GM19455 (cell line): ENCODE results near the gene RYR1.
A peak's percentile ranks its signal among the peaks of the same experiment; 100 is the strongest.

Source experiments
- ATAC-seq: cut with Tn5 transposase; IDR thresholded peaks from one replicate; pipeline ENCODE4 v1.9.1; 2021; ENCODE audit not compliant: unreplicated experiment

Gene RYR1

DNA sequence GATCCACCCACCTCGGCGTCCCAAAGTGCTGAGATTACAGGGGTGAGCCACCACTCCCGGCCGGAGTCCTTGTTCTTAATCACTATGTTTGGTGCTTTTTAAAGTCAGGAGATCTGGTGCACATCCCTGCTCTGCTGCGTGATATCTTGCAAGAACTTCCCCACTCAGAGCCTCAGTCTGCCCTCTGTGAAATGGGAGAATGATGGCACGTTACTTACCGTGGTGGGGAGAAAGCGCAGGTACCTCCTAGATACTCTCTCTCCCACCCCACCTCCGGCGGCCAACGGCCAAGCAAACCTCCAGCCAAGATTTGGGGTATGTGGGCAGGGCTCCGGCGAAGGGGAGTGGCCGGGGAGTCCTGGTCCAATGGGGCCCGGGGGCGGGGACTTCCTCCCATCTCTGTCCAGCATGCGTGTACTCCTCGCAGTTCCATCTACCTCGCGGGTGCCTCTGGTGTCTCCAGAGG is at the start of gene RYR1:
RYR1 (plus strand) TSS at position 424 of the 466 bp plus-strand sequence. CDS start 139 bp downstream, outside the sequence.
- no peak for ATAC-seq

DNA sequence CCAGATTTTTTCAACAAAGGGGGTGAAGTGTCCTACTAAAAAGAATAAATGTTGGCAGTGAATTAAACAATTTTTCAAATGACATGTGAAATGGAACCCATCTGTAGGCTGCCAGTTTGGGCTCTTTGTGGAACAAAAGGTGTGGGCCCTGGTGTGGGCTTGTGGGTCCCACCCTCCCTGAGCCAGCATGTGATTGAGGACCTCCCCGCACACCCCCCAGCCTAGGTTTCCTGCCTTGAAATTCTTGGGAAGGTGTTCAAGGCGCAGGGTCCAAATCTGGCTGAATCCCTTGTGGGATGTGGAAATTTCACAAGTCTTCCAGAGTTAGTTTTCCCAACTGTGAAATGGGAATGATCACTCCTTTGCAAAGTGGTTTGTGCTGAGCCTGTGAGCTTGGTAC is 49.7 kb upstream of the RYR1 start:
- no peak for ATAC-seq

DNA sequence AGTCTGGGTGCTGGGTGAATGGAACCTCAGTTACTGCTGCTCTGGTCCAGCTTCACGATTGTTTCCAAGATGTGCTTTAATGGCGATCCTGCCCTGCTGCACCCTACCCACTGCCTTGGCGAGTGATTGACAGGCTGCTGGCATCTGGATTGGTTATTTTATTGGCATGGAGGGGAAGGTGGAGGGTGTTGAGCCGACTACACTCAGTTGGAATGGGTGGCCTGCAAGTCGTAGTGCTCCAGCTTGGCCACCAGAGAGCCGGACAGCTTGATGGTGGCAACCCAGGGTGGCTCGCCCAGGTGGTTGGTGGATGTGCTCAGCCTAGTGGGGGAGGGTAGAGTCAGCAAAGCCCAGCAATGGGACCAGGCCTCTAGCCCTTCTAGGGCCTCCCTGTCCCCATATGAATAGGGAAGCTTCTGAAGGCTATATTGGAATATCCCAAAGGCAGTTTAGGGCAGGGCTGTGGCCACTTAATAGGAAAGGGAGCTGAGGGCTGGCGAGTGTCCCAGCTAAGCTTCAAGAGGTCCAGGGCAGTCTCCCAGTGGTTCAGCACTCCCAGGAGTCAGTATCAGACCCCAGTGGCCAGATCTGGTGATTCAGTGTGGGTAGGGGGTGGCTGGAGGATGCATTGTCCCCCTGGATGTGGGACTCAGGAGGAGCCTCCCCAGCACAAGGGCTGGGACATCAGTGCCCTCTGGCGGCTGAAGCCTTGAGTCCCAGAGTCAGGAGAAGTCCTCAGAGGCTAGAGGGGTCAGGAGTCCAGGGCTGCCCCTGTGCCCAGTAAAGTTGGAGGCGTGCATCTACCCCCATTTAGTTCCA is 49.1 kb upstream of the RYR1 start:
- ATAC-seq, result no peak

DNA sequence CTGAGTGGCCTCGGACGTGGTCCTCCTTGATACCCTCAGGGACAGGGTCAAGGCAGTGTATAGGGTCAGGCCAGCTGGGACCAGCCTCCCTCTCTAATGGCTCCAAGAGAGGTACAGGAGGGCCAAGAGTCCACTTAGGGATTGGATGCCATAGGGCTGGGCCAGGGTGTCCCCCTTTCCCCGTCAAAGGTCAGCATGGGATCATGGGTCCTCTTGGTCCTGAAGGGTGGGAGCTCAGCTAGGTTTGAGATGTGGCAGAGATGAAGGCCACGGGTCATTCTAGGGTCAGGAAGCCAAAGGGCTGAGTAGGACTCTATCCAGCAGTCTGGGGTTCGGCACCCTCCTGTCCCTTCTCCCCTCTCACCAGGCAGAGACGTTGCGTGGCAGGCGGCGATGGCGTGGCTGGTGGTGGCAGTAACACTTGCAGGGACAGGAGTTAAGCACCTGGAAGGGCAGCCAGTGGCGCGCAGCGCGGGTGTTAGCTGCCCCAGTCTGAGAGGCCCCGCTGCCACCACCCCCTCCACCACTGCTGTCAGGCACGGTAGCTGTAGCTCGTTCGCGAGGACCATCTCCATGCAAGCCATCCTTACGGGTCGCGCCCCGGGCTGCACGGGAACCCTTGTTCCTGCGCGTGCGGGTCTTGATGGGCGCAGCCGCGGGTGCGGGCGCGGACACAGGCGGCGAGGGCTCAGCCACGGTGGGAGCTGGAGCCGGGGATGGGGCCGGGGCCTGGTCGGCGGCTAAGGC is 48.3 kb upstream of the RYR1 start:
- no peak for ATAC-seq

DNA sequence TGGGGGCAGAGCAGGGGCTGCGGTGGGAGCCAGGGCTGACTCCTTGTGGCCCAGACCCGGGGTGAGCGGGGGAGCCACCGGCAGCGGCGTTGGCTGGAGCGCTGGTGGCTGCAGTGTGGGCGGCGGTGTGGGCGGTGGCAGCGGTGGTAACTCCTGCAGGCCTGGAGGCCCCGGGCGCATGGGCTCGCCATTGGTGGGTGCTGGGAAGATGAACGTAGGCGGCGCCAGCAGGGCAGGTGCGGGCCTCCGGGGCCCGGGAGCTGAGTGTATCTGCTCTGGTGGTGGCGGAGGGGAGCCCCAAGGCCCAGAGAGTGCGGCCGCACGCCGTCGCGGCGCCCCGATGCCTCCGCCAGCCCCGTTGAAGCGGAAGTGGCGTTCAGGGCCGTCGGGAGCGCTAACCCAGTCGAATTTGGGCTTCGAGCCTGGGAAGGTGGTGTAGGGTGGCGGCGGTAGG is 47.7 kb upstream of the RYR1 start:
- ATAC-seq, result no peak

DNA sequence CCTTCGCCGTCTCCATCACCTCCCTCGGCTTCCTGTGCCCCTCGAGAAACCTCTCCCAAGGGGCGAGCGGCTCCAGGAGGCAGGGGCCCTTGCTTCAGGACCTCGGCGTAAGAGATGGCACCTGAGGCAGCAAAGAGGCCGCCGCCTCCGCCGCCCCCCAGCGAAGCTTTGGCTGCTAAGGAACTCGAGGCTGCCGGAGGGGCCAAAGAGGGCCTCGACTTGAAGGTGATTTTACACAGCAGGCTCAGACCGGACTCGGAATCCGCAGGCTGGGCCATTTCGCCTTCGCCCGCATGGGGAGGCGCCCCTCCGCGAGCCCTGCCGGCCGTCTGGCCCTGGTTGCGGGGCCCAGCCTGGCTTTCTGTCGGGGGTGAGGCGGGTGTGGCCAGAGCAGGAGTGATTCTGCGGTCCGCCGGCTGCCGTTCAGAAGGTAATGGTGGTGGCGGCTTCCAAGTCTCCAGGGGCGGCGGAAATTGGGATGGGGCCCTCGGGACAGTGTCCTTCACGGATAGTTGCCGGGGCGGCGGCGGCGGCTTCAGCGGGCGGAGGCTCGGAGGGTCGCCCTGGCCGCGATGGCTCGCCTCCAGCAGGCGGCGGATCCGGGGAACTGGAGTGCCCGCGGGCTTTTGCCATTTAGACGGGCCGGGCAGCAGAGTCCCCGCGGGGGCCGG is 47.1 kb upstream of the RYR1 start:
- ATAC-seq, result no peak

DNA sequence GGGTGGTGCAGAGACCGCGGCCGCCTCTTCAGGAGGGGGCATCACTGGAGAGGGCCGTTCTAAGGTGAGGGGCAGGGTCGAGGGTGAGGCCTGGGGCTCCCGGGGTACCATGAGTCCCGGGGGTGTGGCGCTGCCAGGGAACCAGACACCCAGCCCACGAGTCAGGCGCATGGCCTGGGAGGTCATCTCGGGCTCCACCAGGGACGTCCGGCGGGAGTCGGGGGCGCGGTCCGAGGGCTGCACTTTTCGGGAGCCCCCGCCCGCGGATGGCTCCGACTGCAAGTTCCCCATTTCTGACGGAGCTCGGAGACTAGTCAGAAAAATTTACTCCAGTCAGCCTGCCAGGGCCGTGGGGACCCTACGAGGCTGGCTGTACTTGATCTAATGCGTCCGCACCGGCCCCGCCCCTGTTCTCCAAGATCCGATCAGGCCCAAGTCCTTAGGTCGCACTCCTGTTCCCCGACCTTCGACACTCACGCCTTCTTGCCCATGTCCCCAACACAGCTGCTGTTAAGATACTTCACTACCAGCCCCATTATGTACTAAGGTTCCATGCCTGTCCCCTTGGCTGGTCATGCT is 46.4 kb upstream of the RYR1 start:
- ATAC-seq, result no peak

DNA sequence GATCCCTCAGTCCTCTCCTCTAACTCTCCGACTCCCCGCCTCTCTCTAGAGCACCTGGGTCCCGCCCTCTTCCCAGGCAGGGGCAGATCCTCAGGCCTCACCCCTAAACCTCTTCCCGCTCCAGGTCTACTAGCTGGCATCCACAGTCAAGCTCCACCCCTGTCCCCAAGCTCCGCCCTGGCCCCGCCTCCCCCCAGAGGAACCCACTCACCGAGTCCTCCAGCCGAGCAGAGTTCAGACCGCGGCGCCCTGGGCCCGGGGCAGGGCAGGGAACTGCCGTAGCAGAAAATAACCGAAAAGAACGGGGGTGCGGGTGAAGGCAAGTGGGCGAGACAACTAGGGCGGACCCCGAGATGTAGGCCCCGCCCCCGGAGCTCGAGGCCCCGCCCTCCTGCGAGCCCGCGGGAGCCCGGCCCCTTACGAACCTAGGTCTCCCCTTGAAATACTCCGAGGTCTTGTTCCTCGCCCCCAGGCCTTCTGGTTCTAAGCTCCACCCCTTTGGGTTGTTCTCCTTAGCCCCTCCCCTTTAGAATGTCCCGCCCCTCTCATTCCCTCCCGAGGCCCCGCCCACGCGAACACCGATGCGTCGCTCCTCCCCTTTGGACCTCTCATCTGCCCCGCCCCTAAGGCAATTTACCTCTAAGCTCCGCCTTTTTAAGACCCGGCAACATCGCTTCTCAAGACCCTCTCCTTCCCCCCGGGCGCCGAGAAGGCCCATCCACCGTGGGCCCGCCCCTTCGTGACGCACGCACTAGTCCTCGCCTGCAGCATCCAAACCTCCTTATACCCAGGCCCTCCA is 45.7 kb upstream of the RYR1 start, which contains the start of gene GGN:
GGN (minus strand) TSS at position 485 of the 799 bp plus-strand sequence. CDS start 773 bp downstream, outside the sequence.
- peak; percentile 49 for ATAC-seq

DNA sequence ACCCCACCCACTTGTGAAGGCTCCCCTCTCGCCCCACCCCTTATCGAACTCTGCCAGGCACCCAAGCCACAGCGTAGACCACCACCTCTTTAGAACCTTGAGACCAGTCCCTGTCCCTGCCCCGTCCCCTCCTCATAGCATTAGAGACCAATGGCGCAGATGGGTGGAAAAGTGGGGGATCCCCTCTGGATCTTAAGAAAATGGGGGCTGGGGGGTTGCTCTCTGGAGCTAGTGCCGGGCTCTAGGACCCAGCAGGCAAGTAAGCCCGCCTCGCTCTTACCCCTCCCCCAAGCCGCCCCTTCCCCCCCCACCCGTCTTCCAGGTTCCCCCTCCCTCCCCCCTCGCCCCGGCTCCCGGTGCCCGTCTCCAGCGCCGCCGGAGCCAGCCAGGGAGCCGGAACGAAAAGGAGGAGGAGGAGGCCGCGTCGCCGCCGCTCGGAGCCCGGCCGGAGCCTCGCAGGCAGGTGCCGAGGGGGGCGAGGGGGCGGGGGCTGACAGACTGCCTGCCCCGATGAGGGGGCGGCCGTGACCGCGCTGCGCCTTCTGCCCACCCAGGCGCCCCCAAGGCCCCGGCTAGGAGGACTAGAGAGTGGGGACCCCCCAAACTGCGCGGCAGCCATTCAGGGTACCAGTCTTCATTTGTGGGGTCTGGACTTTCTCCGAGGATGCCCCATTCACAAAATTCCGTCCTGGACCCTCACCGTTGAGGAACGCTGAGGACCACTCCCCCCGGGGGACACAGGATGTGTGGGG is 45.0 kb upstream of the RYR1 start, which contains the start of gene SPRED3:
SPRED3 (plus strand) TSS at position 349 of the 752 bp plus-strand sequence. CDS start 1,606 bp downstream, outside the sequence.
- no peak for ATAC-seq

DNA sequence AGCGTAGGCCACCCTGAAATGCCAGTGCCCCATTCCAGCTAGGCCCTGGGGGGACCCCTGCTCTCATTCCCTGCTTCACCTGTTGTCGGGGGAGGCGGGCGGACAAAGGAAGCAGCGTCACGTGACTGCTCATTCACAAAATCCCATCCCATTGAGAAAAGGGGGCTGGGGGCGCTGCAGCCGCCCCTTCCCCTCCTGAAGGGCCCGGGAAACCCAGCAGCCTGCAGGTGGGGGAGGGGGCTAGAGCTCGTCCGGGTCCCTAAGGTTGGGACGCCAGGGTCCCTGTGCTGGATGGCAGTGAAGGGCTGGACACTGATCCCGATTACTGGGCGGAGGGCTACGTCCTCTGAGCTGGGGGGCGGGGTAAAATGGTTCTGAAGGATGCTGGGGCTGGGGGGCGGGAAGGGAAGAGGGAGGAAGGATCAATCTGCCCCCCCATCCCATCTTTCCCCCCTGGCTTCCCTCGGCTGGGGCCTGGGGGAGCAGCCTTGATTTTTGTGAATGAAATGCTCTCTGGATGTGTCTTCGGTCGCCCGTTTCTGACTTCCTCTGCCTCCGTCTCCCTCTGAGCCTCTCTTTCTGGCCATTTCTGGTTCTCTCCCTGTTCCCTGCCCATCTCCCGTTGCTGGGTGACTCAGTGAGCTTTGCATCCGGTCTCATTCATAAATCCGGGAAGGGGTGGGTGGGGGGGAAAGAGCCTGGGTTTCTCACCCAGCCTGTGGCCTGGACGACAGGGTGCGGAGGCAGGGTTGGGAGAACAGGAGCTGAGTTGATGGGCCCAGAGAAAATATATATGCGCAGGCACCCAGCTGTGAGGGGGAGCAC is 44.2 kb upstream of the RYR1 start:
- no peak for ATAC-seq

DNA sequence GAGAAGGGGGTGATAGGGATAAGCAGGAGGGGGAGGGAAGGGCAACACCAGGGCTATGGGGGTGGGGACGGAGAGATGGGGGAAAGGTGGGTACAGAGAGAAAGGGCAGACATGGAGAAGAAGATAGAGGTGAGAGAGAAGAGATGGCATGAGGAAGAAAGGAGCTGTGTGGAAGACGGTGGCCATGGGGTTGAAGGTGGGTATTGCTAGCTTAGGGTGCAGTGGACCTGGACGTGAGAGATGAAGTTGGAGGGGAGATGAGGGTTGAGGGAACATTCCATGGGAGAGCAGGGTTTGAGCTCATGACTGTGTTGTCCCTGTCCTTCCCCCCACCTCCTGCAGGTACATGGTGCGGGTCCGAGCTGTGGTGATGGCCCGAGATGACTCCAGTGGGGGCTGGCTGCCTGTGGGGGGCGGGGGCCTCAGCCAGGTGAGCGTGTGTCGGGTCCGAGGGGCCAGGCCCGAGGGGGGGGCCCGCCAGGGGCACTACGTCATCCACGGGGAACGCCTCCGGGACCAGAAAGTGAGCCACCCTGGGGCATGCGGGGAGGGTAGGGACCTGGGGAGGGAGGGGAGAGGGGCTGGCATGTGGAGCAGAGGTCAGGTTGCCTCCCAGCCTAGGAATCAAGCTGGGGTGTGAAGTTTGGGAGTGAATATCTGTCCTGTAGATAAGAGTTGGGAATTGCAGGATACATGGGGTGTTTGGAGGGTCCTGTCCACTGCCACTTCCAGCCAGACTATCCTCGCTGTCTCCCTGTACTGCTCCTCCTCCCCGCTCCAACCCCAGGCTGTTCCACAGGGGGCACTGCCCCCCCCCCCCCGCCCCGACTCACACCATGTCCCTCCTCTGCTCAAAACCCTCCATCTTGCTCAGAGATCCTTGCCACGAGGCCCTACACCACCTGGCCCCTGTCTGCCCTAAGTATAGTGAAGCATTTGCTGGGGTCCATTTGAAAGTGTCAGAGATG is 43.2 kb upstream of the RYR1 start:
- ATAC-seq, result no peak

DNA sequence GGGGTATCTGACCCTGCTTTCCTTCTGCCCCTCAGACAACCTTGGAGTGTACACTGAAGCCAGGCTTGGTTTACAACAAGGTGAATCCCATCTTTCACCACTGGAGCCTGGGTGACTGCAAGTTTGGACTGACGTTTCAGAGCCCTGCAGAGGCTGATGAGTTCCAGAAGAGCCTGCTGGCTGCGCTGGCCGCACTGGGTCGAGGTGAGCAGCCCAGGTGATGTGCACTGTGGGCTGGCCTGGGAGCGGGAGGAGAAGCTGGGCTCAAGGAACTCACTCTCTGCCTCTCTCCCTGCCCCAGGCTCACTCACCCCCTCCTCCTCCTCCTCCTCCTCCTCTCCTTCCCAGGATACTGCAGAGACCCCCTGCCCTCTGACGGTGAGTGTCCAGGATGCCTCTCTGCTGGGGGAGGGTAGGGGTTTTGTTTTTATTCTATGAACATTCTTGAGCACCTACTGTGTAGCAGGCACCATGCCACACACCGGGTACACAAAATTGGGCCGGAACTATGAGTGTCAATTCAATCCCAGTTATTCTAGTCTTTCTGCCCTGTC is 41.5 kb upstream of the RYR1 start:
- no peak for ATAC-seq

DNA sequence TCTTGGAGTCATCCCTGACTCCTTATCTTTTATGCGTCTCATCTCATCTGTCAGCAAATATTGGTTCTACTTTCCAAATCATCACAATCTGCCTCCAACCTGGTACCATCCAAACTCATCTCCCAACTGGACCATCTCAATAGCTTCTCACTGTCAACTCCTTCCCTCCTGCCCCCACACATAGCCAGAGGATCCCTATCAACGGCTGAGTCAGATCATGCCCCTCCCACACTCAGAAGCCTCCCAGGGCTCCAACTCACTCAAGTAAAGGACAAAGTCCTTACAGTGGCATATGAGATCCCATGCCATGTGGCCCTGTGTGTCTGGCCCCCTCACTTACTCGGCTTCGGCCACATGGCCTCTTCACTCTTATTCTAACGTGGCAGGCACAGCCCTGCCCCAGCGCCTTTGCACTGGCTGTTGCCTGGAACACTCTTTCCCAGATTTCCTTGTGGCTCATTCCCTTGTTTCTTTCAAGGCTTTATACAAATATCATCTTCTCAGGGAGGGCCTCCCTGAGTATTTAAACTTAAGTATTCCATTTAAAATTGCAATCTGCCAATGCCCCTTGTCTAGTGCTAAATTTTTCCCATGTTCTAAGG is 40.7 kb upstream of the RYR1 start:
- no peak for ATAC-seq

DNA sequence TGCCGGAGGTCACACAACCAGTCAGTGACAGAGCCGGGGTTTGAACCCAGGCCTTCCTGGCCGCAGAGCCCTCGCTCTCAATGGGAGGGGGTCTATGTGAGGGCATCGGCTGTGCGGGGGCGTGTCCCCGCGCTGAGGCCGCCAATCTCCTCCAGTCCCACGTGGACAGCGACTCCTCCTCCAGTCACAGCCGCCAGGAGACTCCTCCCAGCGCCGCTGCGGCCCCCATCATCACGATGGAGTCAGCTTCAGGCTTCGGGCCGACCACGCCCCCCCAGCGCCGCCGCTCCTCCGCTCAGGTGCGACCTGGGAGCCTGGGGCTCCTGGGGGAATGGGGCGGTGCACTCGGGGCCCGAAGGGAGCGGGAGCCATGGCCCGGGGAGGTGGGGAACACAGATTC is 39.0 kb upstream of the RYR1 start:
- ATAC-seq, result no peak

DNA sequence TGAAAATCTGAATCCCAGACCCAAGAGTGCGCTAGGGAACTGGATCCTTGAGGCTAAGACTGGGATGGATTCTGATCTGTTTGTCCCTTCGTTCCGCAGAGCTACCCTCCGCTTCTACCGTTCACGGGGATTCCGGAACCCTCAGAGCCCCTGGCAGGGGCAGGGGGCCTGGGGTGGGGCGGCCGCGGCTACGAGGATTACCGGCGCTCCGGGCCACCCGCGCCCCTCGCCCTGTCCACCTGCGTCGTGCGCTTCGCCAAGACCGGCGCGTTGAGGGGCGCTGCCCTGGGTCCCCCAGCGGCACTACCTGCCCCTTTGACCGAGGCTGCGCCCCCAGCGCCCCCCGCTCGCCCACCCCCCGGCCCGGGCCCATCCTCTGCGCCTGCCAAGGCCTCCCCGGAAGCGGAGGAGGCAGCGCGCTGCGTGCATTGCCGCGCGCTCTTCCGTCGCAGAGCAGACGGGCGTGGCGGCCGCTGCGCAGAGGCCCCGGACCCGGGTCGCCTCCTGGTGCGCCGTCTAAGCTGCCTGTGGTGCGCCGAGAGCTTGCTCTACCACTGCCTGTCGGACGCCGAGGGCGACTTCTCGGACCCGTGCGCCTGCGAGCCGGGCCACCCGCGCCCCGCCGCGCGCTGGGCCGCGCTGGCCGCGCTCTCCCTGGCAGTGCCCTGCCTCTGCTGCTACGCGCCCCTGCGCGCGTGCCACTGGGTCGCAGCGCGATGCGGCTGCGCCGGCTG is 37.9 kb upstream of the RYR1 start:
- ATAC-seq, result no peak

DNA sequence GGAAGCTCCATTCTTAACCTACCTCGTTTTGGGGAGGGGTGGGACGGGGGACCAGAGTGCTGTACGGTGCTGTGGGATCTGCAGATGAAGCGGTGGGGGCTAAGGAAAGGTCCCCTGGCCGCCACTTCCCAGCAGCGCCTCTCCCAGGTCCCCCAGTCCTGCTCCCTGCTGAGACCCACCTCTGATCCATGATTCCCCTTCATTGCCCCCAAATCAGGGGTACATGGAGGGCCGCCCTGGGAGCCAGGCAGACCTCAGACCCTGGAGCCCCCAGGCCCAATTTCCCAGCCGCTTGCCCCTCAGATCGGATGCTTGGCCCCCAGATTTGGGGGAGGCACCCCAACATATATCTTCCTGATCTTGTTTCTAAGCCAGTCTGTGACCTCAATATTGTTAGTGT is 34.4 kb upstream of the RYR1 start:
- ATAC-seq, result no peak
